Measurements from ENCODE around the gene RUBCN.
"Not testable (repeated sequence)": the region's sequence is repeated elsewhere in the genome, so short reads cannot be mapped to it uniquely, and the experiment has no call there.

The RUBCN gene

GRCh38 chr3:197734667-197735318 lies 1.9 kb downstream of the RUBCN start:
- DNase-seq (ENCODE audit: low read depth in 2 of 2), result no peak

GRCh38 chr3:197733042-197733441 lies 3.7 kb downstream of the RUBCN start:
- no peak for DNase-seq (ENCODE audit: low read depth in 2 of 2)

GRCh38 chr3:197731483-197731882 lies 5.2 kb downstream of the RUBCN start:
- DNase-seq (ENCODE audit: low read depth in 2 of 2), result not testable (repeated sequence)

GRCh38 chr3:197730770-197731169 lies 5.9 kb downstream of the RUBCN start:
- not testable (repeated sequence) for DNase-seq (ENCODE audit: low read depth in 2 of 2)

DNA sequence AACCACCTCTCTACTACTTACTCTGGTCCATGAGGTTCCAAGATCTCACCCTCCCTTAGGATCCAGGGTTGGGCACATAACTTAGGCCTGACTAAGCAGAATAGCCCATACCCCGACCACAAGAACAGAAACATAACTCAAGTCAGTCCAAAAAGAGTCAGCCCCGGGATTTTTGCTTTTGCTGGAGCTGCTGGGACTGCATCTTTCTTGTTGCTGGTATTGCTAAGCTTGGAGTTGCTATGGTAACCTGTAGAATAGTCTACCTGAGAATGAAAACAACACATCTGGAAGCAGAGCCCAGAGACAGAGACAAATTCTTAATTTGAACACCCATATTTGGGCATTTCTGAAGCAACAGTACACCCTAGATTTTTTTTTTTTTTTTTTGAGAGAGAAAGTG lies 6.5 kb downstream of the RUBCN start:
- DNase-seq (ENCODE audit: low read depth in 2 of 2), result no peak

DNA sequence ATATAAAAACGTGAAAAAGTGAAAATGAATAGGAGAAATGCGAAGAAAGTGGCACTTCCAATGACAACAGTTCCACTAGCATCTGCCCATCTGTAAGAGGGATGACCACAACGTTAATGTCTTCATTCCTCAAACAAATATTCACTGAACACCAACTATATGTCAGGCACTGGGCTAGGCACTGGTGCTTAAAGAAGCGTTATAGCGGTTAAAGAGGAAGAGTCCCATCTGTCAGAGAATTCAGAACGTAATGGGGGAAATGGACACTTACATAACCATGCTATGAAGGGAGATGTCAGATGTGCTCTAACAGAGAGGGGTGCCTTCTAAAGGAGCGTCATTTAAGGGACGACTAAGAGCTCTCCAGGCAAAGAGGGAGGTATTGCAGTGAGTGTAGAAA lies 8.2 kb downstream of the RUBCN start:
- DNase-seq (ENCODE audit: low read depth in 2 of 2), result no peak

DNA sequence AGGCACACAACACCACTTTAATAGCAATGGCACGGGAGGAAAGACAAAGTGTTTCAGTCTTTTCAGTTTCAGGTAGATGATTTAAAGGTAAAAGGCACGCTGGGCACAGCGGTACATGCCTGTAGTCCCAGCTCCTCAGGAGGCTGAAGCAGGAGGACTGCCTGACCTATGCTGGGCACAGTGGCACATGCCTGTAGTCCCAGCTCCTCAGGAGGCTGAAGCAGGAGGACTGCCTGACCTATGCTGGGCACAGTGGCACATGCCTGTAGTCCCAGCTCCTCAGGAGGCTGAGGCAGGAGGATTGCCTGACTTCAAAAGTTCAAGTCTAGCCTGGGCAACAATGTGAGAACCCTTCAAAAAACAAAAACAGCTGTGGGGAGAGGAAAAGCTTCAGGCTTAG lies 8.8 kb downstream of the RUBCN start:
- not testable (repeated sequence) for DNase-seq (ENCODE audit: low read depth in 2 of 2)

- DNase-seq (ENCODE audit: low read depth in 2 of 2), result no peak
Observed at GRCh38 chr3:197722734-197723133, 14.0 kb downstream of the RUBCN start.

- DNase-seq (ENCODE audit: low read depth in 2 of 2), result no peak
Observed at GRCh38 chr3:197720694-197721093, 16.0 kb downstream of the RUBCN start.

GRCh38 chr3:197718891-197719290 lies 17.8 kb downstream of the RUBCN start:
- DNase-seq (ENCODE audit: low read depth in 2 of 2), result no peak

GRCh38 chr3:197714251-197714650 lies 22.5 kb downstream of the RUBCN start:
- DNase-seq (ENCODE audit: low read depth in 2 of 2), result no peak

DNA sequence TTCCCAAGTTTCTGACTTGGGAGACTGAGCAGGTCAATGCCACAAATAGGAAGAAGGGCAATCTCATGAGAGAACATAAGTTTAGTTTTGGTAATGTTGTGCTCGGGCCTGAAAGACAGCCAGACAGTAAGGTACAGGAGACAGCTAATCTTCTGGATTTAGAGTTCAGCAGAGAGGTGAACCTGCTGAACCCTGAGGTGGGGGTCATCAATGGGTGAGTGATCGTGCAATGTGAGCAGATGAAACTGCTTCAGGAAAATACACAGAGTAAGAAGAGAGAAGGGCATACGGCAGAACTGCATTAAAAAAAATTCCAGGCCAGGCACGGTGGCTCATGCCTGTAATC lies 23.3 kb downstream of the RUBCN start:
- no peak for DNase-seq (ENCODE audit: low read depth in 2 of 2)

DNA sequence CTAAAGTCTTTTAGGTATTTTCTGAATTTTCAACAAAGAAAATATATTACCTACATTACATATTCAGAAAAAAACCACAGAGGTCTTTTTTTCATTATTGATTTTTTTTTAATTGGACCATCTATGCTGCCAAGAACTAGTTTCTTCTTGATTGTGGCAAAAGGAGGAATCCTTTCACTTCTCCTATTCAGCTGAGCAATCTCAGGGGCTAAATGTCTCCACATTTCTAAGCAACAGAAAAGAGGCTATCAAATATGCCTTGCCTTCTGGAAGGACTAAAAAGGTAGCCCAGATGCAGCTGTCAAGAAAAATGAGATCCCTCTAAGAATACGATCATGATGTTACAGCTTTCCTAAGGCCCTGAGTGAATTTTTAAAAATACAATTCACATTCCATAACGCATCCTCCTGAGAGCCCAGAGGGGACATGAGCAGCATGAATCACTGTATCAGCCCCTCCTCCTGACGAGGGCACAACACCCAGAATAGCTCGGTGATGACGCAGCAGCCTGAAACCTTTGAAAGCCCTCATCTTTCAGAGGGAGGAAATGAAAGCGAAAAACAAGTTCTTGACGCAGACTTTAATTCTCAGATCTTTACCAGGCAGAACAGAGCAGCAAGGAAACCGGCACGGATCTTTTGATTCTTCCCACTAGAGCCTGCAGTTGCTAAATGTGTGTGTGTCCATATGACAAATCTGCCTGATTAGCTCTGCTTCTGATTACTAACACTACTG lies 24.6 kb downstream of the RUBCN start:
- DNase-seq (ENCODE audit: low read depth in 2 of 2), result peak; percentile 63 to 75

DNA sequence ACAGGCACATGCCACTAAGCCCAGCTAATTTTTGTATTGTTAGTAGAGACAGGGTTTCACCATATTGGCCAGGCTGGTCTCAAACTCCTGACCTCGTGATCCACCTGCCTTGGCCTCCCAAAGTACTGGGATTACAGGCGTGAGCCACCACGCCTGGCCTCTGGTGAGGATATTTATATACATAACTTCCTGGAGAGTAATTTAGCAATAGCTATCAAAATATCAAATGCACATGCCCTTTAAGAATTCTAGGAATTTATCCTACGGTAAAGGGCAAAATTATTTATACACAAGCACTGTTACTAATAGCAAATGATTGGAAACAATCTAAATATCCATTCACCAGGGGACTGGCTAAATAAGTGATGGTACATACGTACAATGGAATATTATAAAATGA lies 25.7 kb downstream of the RUBCN start:
- DNase-seq (ENCODE audit: low read depth in 2 of 2), result not testable (repeated sequence)

DNA sequence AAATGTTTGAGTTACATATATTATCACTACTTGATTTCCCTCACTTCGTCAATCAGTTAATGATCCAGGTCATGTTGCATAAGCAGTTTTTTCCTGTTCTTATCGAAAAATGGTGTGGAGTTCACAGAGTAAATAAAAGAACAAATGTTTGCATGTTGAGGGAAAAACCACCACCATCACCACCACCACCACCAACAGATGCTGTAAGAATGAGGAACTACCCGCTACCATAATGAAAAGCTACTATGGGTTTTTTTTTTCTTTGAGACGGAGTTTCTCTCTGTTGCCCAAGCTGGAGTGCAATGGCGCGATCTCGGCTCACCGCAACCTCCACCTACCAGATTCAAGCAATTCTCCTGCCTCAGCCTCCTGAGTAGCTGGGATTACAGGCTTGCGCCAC lies 27.6 kb downstream of the RUBCN start:
- no peak for DNase-seq (ENCODE audit: low read depth in 2 of 2)

GRCh38 chr3:197706658-197707057 lies 30.0 kb downstream of the RUBCN start:
- no peak for DNase-seq (ENCODE audit: low read depth in 2 of 2)

DNA sequence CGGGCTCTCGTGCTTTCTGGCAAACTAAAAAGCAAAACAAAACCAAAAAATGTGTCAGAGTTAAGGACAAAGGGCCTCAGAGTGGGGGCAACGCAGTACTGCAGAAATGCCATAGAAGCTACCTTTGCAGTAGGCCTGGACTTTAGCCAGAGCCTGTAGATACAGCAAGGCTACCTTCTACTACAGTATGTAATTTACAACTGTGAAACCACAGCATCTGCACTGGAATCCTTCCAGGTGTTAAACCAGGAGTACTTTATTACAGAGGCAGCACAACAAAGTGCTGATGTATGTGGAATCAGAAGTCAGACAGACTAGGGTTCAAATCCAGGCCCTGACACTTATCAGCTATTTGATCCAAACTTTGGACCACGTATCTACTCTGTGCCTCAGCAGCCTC lies 34.9 kb downstream of the RUBCN start:
- no peak for DNase-seq (ENCODE audit: low read depth in 2 of 2)

- DNase-seq (ENCODE audit: low read depth in 2 of 2), result no peak
Observed at GRCh38 chr3:197700095-197700494, 36.6 kb downstream of the RUBCN start.

DNA sequence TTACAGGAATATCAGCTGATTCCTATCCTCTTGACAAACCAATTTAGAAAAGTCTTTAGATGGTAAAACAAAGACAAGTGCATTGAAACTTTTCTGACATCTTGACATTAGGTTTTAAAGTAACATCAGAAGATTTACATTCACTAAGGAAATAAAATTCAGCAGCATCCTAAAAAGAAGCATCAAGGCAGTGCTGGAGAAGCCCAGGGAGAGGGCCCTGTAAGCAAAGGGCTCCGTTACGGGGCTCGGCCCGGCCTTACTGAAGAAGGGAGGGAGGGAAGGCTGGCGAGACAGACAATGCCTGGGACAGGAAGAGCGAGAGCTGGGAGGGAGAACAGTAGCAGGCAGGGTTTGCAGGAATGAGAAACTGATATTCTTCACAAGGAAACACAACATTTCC lies 39.3 kb downstream of the RUBCN start:
- DNase-seq (ENCODE audit: low read depth in 2 of 2), result no peak

GRCh38 chr3:197694251-197694650 lies 42.5 kb downstream of the RUBCN start:
- no peak for DNase-seq (ENCODE audit: low read depth in 2 of 2)

DNA sequence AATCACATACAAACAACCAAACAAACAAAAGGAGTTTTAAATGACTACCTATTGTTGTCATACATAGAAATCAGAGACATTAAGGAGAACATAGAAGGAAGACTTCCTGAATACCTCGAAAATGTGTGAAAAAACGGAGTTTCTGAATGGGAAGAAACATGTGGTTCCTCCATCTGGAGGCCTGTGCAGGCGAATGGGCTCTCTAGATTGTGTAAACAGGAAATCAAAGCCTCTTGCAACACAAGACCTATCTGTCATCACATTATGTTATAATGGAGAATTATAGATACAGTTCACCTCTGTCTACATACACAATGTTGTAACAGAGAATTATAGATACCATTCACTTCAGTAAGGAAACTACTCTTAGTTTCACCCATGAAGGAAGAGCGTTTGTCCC lies 44.1 kb downstream of the RUBCN start:
- no peak for DNase-seq (ENCODE audit: low read depth in 2 of 2)

DNA sequence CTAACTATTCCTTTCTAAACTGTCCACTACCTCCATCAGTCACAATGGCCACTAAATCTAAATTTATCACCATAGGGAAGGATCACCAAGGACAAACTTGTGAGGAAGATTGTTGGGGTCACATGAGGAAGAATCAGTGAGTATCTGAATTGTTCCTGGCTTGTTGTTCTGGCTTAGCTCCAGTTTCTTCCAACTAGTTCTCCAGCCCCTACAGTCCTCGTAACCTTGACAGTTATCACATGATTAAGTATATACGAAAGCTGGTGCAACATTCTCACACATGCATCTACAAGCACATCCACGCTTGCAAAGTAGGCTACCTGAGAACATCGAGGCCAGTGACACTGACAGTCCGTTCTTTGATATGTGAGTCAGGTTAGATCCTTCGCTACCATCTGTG lies 46.0 kb downstream of the RUBCN start:
- DNase-seq (ENCODE audit: low read depth in 2 of 2), result no peak

DNA sequence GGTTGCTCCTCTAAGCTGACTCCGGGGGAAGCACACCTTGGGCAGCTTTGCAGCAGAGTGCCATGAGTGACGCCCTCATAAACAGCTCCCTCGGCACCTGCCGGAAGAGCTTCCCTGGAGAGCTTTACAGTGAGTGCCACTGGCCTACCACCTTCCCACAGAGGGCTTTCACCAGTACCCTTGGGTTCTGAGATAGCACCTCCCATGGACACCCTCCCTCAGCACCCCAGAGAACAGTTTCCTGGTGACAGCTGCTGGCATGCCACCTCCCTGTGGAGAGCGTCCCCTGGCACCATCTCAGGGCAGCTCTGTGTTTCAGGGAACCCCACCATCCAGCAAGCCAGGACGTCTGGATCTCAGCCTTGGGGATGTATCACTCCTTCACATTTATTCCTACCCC lies 49.1 kb downstream of the RUBCN start:
- DNase-seq (ENCODE audit: low read depth in 2 of 2), result no peak

DNA sequence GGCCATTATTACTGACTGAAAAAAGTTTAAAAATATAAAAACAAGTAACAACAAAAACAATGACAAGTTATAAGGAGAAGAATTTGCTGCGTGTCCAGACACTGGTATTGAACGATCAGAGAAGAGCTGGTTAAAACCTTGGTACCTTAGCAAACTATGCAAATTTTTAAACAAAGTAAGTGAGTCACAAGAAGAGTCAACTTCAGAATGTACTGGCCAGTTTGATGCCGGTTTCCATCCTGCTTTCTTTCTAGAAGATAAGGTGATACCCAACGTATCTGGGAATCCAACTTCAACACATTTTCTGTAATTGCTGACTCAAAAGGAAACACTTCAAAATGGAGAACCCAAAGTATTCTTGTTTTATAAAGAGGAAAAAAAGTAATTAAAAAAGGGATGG lies 49.8 kb downstream of the RUBCN start:
- no peak for DNase-seq (ENCODE audit: low read depth in 2 of 2)

Measured in stimulated activated CD8-positive, alpha-beta memory T cell treated with anti-CD3 and anti-CD28 coated beads, Interleukin-2, amount 100 ng/mL, for 48 hours (primary cell).